CD14-positive monocyte (primary cell): ENCODE measurements around the gene L3MBTL3. TPM values are rescaled to one million over a fixed set of nuclear protein-coding genes. Genes with fewer than 3 reads are reported as not detected.
A peak's percentile ranks its signal among the peaks of the same experiment; 100 is the strongest.

Experiments used
- DNase-seq, 3 donors: peaks; one replicate each; pipeline ENCODE4 v3.0.0-alpha.2; 2011 to 2022
- H2AFZ ChIP-seq: 2 replicates; pipeline ENCODE4 v1.6.0; 2012; ENCODE audit warnings: mild to moderate bottlenecking, low read depth, low read length, inconsistent platforms; ENCODE audit not compliant: insufficient read depth, poor library complexity, severe bottlenecking
- H3K27ac ChIP-seq, 2 donors: 1 replicate in 1 of 2; 2 replicates in 1 of 2; pipeline ENCODE4 v1.5.1; 2012 to 2013; ENCODE audit warnings: low read length in 2 of 2, control low read depth in 1 of 2, inconsistent platforms in 1 of 2, low read depth in 1 of 2, mild to moderate bottlenecking in 1 of 2
- H3K27me3 ChIP-seq, 2 donors: one replicate each; pipeline versions ENCODE4 v1.6.0 to v1.6.1; 2011 to 2013; ENCODE audit warnings: low read length in 2 of 2; ENCODE audit not compliant: control insufficient read depth in 2 of 2, insufficient read depth in 2 of 2
- H3K36me3 ChIP-seq, 2 donors: replicated peaks in 1 of 2; 1 replicate in 1 of 2; 2 replicates in 1 of 2; pipeline versions ENCODE4 v1.5.1 to v1.6.1; 2012 to 2013; ENCODE audit warnings: low read length in 2 of 2, control low read depth in 1 of 2, inconsistent platforms in 1 of 2, mild to moderate bottlenecking in 1 of 2; ENCODE audit not compliant: insufficient read depth in 2 of 2, control insufficient read depth in 1 of 2
- H3K4me1 ChIP-seq, 2 donors: 1 replicate in 1 of 2; 2 replicates in 1 of 2; pipeline versions ENCODE4 v1.5.1 to v1.6.1; 2012 to 2013; ENCODE audit warnings: low read length in 2 of 2, control low read depth in 1 of 2, inconsistent platforms in 1 of 2, mild to moderate bottlenecking in 1 of 2, moderate library complexity in 1 of 2; ENCODE audit not compliant: insufficient read depth in 2 of 2, control insufficient read depth in 1 of 2
- H3K4me2 ChIP-seq: replicated peaks from 2 replicates; pipeline ENCODE3; 2012; ENCODE audit warnings: low read length, moderate library complexity, mild to moderate bottlenecking; ENCODE audit not compliant: poor library complexity, severe bottlenecking; ENCODE audit errors: extremely low read depth
- H3K4me3 ChIP-seq, 3 experiments: fragments of 200-600 bp in 1 of 3; sonication (generic) in 1 of 3; replicated peaks in 1 of 3; 1 replicate in 2 of 3; 2 replicates in 1 of 3; pipeline ENCODE4 v1.5.1; 2011 to 2013; ENCODE audit warnings: low read length in 3 of 3, mild to moderate bottlenecking in 3 of 3, control low read depth in 2 of 3, low read depth in 2 of 3, inconsistent platforms in 1 of 3, moderate library complexity in 1 of 3
- H3K79me2 ChIP-seq: 2 replicates; pipeline ENCODE4 v1.6.0; 2012; ENCODE audit warnings: mild to moderate bottlenecking, control low read depth, inconsistent platforms, low read length, moderate library complexity; ENCODE audit not compliant: insufficient read depth
- H3K9ac ChIP-seq: 2 replicates; pipeline ENCODE4 v1.6.0; 2017; ENCODE audit warnings: low read length, mild to moderate bottlenecking; ENCODE audit not compliant: insufficient read depth, poor library complexity, severe bottlenecking
- H3K9me3 ChIP-seq, 2 donors: replicated peaks in 1 of 2; 1 replicate in 1 of 2; 2 replicates in 1 of 2; pipeline versions ENCODE4 v1.5.1 to v1.6.1; 2012 to 2013; ENCODE audit warnings: low read length in 2 of 2, control low read depth in 1 of 2; ENCODE audit not compliant: control insufficient read depth in 1 of 2, insufficient read depth in 1 of 2
- H4K20me1 ChIP-seq: 2 replicates; pipeline ENCODE4 v1.6.0; 2012; ENCODE audit warnings: mild to moderate bottlenecking, low read length, control low read depth, moderate library complexity; ENCODE audit not compliant: insufficient read depth
- H3K27ac Mint-ChIP-seq, 7 donors: one replicate each; pipeline ENCODE4 v1.8.0; 2020; ENCODE audit warnings: mild to moderate bottlenecking in 7 of 7, mixed read lengths in 7 of 7, moderate library complexity in 6 of 7, inconsistent platforms in 2 of 7
- H3K27me3 Mint-ChIP-seq, 3 donors: one replicate each; pipeline ENCODE4 v1.8.0; 2021 to 2022; ENCODE audit warnings: low read depth in 3 of 3, mild to moderate bottlenecking in 3 of 3, mixed read lengths in 3 of 3, moderate library complexity in 3 of 3, inconsistent platforms in 1 of 3
- H3K36me3 Mint-ChIP-seq, 2 donors: one replicate each; pipeline ENCODE4 v1.8.0; 2020; ENCODE audit warnings: mixed read lengths in 2 of 2, inconsistent platforms in 1 of 2, mild to moderate bottlenecking in 1 of 2
- H3K4me1 Mint-ChIP-seq: one replicate; pipeline ENCODE4 v1.8.0; 2020; ENCODE audit warnings: mild to moderate bottlenecking, mixed read lengths
- H3K4me3 Mint-ChIP-seq, 2 donors: one replicate each; pipeline ENCODE4 v1.8.0; 2020; ENCODE audit warnings: mild to moderate bottlenecking in 2 of 2, mixed read lengths in 2 of 2, moderate library complexity in 1 of 2
- H3K9me3 Mint-ChIP-seq, 7 donors: one replicate each; pipeline ENCODE4 v1.8.0; 2020 to 2022; ENCODE audit warnings: mixed read lengths in 7 of 7, mild to moderate bottlenecking in 6 of 7, moderate library complexity in 6 of 7, inconsistent platforms in 2 of 7
- WGBS: methylation state at CpG from one replicate; pipeline ENCODE4 v1.1.5; 2013; ENCODE audit warnings: missing lambda C conversion rate; ENCODE audit not compliant: insufficient coverage; 5-methylcytosine and 5-hydroxymethylcytosine counted together
- intact Hi-C, 2 donors: fragments of 100-400 bp; cut with micrococcal nuclease; formaldehyde crosslinking; loops; one replicate each; pipeline versions ENCODE4 v1.15.0 to v1.15.1; 2023
- polyA plus RNA-seq, 3 donors: library from polyadenylated mRNA; depleted of rRNA in 1 of 3; unstranded in 2 of 3; stranded (reverse) in 1 of 3; fragments of 300-500 nt in 2 of 3; fragments of >200 nt in 1 of 3; fragmentation: Illumina TruSeq in 2 of 3; gene quantifications; 1 replicate in 2 of 3; 2 replicates in 1 of 3; pipeline ENCODE4 v1.2.3, GENCODE V29; 2012 to 2021
- TF ChIP-seq, protein P1 (sequence below): fragments of 200-600 bp; IDR thresholded peaks from one replicate; pipeline ENCODE4 v1.8.0; 2022; ENCODE audit warnings: antibody characterized with exemption, mild to moderate bottlenecking

The L3MBTL3 gene
- polyA plus RNA-seq, 3 donors, result 2.1 to 8.0 (median 3.7) TPM

DNA sequence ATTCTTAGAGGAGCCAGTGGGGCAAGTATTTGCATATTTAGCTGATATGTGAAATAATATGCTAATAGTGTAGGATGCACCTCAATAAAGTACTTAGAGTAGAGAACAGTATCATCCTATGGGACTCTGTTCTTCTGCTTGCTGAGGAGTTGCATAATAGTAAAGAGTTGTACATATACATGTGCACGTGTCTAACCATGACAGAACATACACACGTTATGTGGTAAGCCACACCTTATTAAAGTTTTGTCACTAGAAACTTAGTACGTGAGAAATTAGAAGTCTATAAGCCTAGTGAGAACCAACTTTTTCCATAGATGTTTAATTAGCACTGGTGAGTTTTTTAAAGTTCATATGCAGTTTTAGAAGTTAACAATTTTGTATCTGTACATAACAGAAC is 80.7 kb downstream of the L3MBTL3 start:
- Mint-ChIP-seq H3K27ac (no peak overlapping the region), H3K27me3 (peaks cover 0 to 1% (median 0%) of the 10 kb centered on the region in 3 donors), H3K4me3 (no peak overlapping the region), H3K9me3 (no peaks in the 10 kb centered on the region), H3K36me3 (peaks cover 57 to 64% of the 10 kb centered on the region in 2 donors), H3K4me1 (no peaks in the 10 kb centered on the region)
- no peak for DNase-seq
- no peak overlapping the region for H3K27ac ChIP-seq
- H3K9ac ChIP-seq, result no peak overlapping the region
- TF ChIP-seq, protein P1, sequence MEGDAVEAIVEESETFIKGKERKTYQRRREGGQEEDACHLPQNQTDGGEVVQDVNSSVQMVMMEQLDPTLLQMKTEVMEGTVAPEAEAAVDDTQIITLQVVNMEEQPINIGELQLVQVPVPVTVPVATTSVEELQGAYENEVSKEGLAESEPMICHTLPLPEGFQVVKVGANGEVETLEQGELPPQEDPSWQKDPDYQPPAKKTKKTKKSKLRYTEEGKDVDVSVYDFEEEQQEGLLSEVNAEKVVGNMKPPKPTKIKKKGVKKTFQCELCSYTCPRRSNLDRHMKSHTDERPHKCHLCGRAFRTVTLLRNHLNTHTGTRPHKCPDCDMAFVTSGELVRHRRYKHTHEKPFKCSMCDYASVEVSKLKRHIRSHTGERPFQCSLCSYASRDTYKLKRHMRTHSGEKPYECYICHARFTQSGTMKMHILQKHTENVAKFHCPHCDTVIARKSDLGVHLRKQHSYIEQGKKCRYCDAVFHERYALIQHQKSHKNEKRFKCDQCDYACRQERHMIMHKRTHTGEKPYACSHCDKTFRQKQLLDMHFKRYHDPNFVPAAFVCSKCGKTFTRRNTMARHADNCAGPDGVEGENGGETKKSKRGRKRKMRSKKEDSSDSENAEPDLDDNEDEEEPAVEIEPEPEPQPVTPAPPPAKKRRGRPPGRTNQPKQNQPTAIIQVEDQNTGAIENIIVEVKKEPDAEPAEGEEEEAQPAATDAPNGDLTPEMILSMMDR, result no peak
- no peak overlapping the region for H3K4me3 ChIP-seq
- WGBS, result no CpG with 5 or more reads among the region's 3 CpGs
- intact Hi-C loops, result no loop called here
- no peaks in the 10 kb centered on the region for H4K20me1 ChIP-seq
- H3K27me3 ChIP-seq, result no peaks in the 10 kb centered on the region
- H3K36me3 ChIP-seq, result peaks cover 24 to 66% of the 10 kb centered on the region in 2 donors
- H3K79me2 ChIP-seq, result no peaks in the 10 kb centered on the region
- no peaks in the 10 kb centered on the region for H3K4me1 ChIP-seq
- H3K4me2 ChIP-seq, result no peak overlapping the region
- H2AFZ ChIP-seq, result no peak overlapping the region
- no peaks in the 10 kb centered on the region for H3K9me3 ChIP-seq

DNA sequence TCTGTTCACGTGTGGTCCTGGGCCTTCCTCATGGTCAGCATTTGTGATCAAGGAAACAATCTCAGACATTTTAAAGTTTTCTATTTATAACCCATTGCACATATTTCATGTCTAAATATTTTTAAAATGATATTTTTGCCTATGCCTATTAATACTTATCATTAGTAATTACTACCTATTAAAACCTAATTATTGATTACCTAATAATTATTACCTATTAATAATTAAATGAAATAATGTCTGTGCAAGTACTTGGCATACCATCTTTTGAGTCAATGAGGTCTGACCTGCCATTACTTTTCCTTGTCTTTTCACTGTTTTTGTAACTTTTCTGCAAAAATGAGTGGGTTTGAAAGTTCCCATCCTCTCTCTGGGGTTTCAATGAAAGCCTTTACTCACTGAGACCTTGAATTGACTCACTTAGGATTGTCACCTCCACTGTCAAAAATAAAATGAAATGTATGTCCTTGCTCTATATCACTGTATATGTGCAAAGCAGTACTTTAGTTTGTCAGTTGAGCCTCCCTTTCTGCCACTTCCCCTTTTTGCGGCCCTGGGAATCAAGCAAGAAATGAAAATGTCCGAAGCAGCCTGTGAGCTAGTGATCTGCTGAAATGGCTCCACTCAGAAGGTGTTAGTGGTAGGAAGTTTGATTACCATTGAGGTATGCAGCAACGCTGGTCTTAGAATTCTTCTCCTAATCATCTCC is 87.8 kb downstream of the L3MBTL3 start:
- TF ChIP-seq, protein P1, result no peak
- Histone ChIP-seq H3K9ac (no peak overlapping the region), H3K79me2 (no peaks in the 10 kb centered on the region), H3K9me3 (no peaks in the 10 kb centered on the region), H3K4me2 (no peak overlapping the region), H3K4me1 (no peaks in the 10 kb centered on the region), H2AFZ (no peak overlapping the region), H3K27ac (no peak overlapping the region), H3K36me3 (peaks cover 5 to 43% of the 10 kb centered on the region in 2 donors), H3K4me3 (no peak overlapping the region), H3K27me3 (no peaks in the 10 kb centered on the region), H4K20me1 (no peaks in the 10 kb centered on the region)
- peak; percentile 1 to 7 (median 2) for DNase-seq
- Mint-ChIP-seq H3K36me3 (peaks cover 42 to 54% of the 10 kb centered on the region in 2 donors), H3K27me3 (no peaks in the 10 kb centered on the region), H3K9me3 (peaks cover 0 to 8% (median 5%) of the 10 kb centered on the region in 7 donors), H3K4me3 (no peak overlapping the region), H3K4me1 (peaks cover 5% of the 10 kb centered on the region), H3K27ac (peak overlapping the region in 2 of 7 donors; percentile 19 to 55)
- intact Hi-C loops, result no loop called here
- WGBS, result no CpG with 5 or more reads among the region's 4 CpGs
